H1 (cell line): ENCODE results near the gene GDF2. TPM values are rescaled to one million over a fixed set of nuclear protein-coding genes. Genes with fewer than 3 reads are reported as not detected.

Experiments used
- CTCF ChIA-PET: fragments of 300-600 bp; sonication (Branson Sonifier 250); formaldehyde crosslinking; loops from one replicate; lab custom pipeline; 2021; ENCODE audit not compliant: partially characterized antibody; lab: Charles Lee
- POLR2A ChIA-PET: fragments of 300-600 bp; sonication (Branson Sonifier 250); formaldehyde crosslinking; loops from one replicate; lab custom pipeline; 2021; ENCODE audit warnings: inconsistent platforms; ENCODE audit not compliant: partially characterized antibody; lab: Charles Lee
- DNase-seq, 2 experiments: peaks; one replicate each; pipeline versions ENCODE4 v3.0.0 to v3.0.0-alpha.2; 2010 to 2022; ENCODE audit warnings: low spot score in 2 of 2, low read depth in 1 of 2, mixed read lengths in 1 of 2
- FAIRE-seq: peaks from 2 replicates; lab custom pipeline; 2011; peaks lifted over from hg19 to GRCh38; lab: Jason Lieb, UNC
- H2AFZ ChIP-seq: 2 replicates; pipeline ENCODE4 v1.8.1; 2012; ENCODE audit warnings: low read length, inconsistent platforms
- H2AK5ac ChIP-seq: 2 replicates; pipeline ENCODE4 v1.6.1; 2013; ENCODE audit warnings: low read depth, low read length
- H2BK120ac ChIP-seq: replicated peaks from 2 replicates; pipeline ENCODE3; 2013; ENCODE audit warnings: low read depth, low read length, inconsistent platforms
- H2BK12ac ChIP-seq: 2 replicates; pipeline ENCODE4 v1.6.1; 2013; ENCODE audit warnings: low read depth, low read length
- H2BK15ac ChIP-seq: 2 replicates; pipeline ENCODE4 v1.6.1; 2013; ENCODE audit warnings: low read length
- H2BK20ac ChIP-seq: 2 replicates; pipeline ENCODE4 v1.6.1; 2013; ENCODE audit warnings: low read length
- H2BK5ac ChIP-seq: 2 replicates; pipeline ENCODE4 v1.6.1; 2013; ENCODE audit warnings: low read depth, low read length
- H3K14ac ChIP-seq: 2 replicates; pipeline ENCODE4 v1.6.1; 2013; ENCODE audit warnings: inconsistent platforms; ENCODE audit not compliant: insufficient read length
- H3K18ac ChIP-seq: 2 replicates; pipeline ENCODE4 v1.6.1; 2013; ENCODE audit warnings: low read length; ENCODE audit errors: extremely low read depth
- H3K23ac ChIP-seq: 2 replicates; pipeline ENCODE4 v1.6.1; 2013; ENCODE audit warnings: inconsistent platforms; ENCODE audit not compliant: insufficient read length
- H3K23me2 ChIP-seq: 2 replicates; pipeline ENCODE4 v1.6.1; 2013; ENCODE audit warnings: low read depth, low read length
- H3K27ac ChIP-seq: 2 replicates; pipeline ENCODE4 v1.6.1; 2011; ENCODE audit warnings: low read depth, low read length, inconsistent platforms
- H3K27me3 ChIP-seq, 4 experiments: replicated peaks in 1 of 4; 1 replicate in 1 of 4; 2 replicates in 3 of 4; pipeline versions ENCODE4 v1.6.1 to v1.8.1; 2011 to 2013; ENCODE audit warnings: low read length in 3 of 4, mild to moderate bottlenecking in 3 of 4, inconsistent platforms in 2 of 4, mixed read lengths in 2 of 4, moderate library complexity in 1 of 4; ENCODE audit not compliant: control insufficient read depth in 3 of 4, insufficient read depth in 3 of 4; ENCODE audit errors: extremely low read depth in 1 of 4
- H3K36me3 ChIP-seq, 4 experiments: 2 replicates each; pipeline versions ENCODE4 v1.6.1 to v1.8.1; 2011 to 2013; ENCODE audit warnings: mild to moderate bottlenecking in 4 of 4, low read length in 3 of 4, moderate library complexity in 2 of 4, control low read depth in 1 of 4, inconsistent platforms in 1 of 4; ENCODE audit not compliant: insufficient read depth in 4 of 4, control insufficient read depth in 2 of 4
- H3K4ac ChIP-seq: replicated peaks from 2 replicates; pipeline ENCODE3; 2013; ENCODE audit warnings: low read length, low read depth, mixed read lengths, inconsistent platforms; ENCODE audit not compliant: insufficient read length
- H3K4me1 ChIP-seq, 4 experiments: replicated peaks in 1 of 4; 1 replicate in 1 of 4; 2 replicates in 3 of 4; pipeline versions ENCODE4 v1.6.1 to v1.8.1; 2011 to 2013; ENCODE audit warnings: low read length in 3 of 4, inconsistent platforms in 2 of 4, mixed read lengths in 1 of 4; ENCODE audit not compliant: insufficient read depth in 4 of 4, control insufficient read depth in 3 of 4
- H3K4me2 ChIP-seq, 2 experiments: 2 replicates each; pipeline versions ENCODE4 v1.6.1 to v1.8.1; 2011 to 2013; ENCODE audit warnings: low read depth in 2 of 2, low read length in 2 of 2, control low read depth in 1 of 2, inconsistent platforms in 1 of 2, mild to moderate bottlenecking in 1 of 2; ENCODE audit not compliant: insufficient read depth in 1 of 2
- H3K4me3 ChIP-seq, 4 experiments: fragments of 200-600, 300-600 bp in 1 of 4; sonication (generic), shearing (Covaris generic), sonication (Bioruptor Twin) in 1 of 4; 2 replicates each; pipeline versions ENCODE4 v1.5.1 to v1.8.1; 2011 to 2016; ENCODE audit warnings: low read length in 4 of 4, low read depth in 3 of 4, control low read depth in 2 of 4, inconsistent platforms in 2 of 4, mild to moderate bottlenecking in 2 of 4, mixed read lengths in 1 of 4, moderate library complexity in 1 of 4; ENCODE audit not compliant: insufficient read depth in 2 of 4; ENCODE audit errors: extremely low read depth in 1 of 4
- H3K56ac ChIP-seq: replicated peaks from 2 replicates; pipeline ENCODE3; 2013; ENCODE audit warnings: low read depth, mild to moderate bottlenecking, mixed read lengths, low read length, inconsistent platforms; ENCODE audit not compliant: insufficient read length
- H3K79me1 ChIP-seq: 2 replicates; pipeline ENCODE4 v1.6.1; 2013; ENCODE audit warnings: low read depth, low read length, control low read depth
- H3K79me2 ChIP-seq, 2 experiments: 2 replicates each; pipeline versions ENCODE4 v1.6.1 to v1.8.1; 2012 to 2013; ENCODE audit warnings: low read length in 2 of 2, mild to moderate bottlenecking in 2 of 2, inconsistent platforms in 1 of 2; ENCODE audit not compliant: insufficient read depth in 2 of 2, control insufficient read depth in 1 of 2
- H3K9ac ChIP-seq, 4 experiments: replicated peaks in 1 of 4; 1 replicate in 1 of 4; 2 replicates in 3 of 4; pipeline versions ENCODE4 v1.6.1 to v1.8.1; 2011 to 2013; ENCODE audit warnings: low read depth in 3 of 4, low read length in 3 of 4, control low read depth in 2 of 4, mild to moderate bottlenecking in 2 of 4, moderate library complexity in 2 of 4, inconsistent platforms in 1 of 4; ENCODE audit errors: extremely low read depth in 1 of 4
- H3K9me3 ChIP-seq, 2 experiments: 2 replicates each; pipeline versions ENCODE4 v1.6.1 to v1.8.1; 2012 to 2013; ENCODE audit warnings: mild to moderate bottlenecking in 2 of 2, moderate library complexity in 2 of 2, control low read depth in 1 of 2, inconsistent platforms in 1 of 2, low read depth in 1 of 2, low read length in 1 of 2, mixed read lengths in 1 of 2; ENCODE audit not compliant: insufficient read depth in 2 of 2
- H4K20me1 ChIP-seq, 2 experiments: replicated peaks in 1 of 2; 2 replicates each; pipeline versions ENCODE3 to v1.8.1; 2011 to 2013; ENCODE audit warnings: inconsistent platforms in 2 of 2, low read length in 2 of 2, mild to moderate bottlenecking in 1 of 2; ENCODE audit not compliant: insufficient read depth in 2 of 2, control insufficient read depth in 1 of 2
- H4K5ac ChIP-seq: 2 replicates; pipeline ENCODE4 v1.6.1; 2013; ENCODE audit warnings: low read length, low read depth, mixed read lengths, inconsistent platforms; ENCODE audit not compliant: insufficient read length
- H4K8ac ChIP-seq: 2 replicates; pipeline ENCODE4 v1.8.0; 2013; ENCODE audit warnings: mild to moderate bottlenecking, moderate library complexity, low read length, inconsistent platforms; ENCODE audit not compliant: insufficient read depth; ENCODE audit errors: extremely low read depth
- H4K91ac ChIP-seq: replicated peaks from 2 replicates; pipeline ENCODE3; 2013; ENCODE audit warnings: low read length, mixed read lengths, inconsistent platforms; ENCODE audit not compliant: insufficient read length
- ASH2L ChIP-seq: fragments of 200-600, 300-600 bp; sonication (generic); IDR thresholded peaks from one replicate; pipeline ENCODE4 v1.7.1; 2017; ENCODE audit warnings: low read length
- BRCA1 ChIP-seq: IDR thresholded peaks from 2 replicates; pipeline ENCODE4 v1.6.1; 2012; ENCODE audit warnings: low read depth, low read length, improper control_type of control experiment
- CBX8 ChIP-seq: fragments of 300-800, 300-1000 bp; sonication (generic); IDR thresholded peaks from 2 replicates; pipeline ENCODE4 v1.7.1; 2016; ENCODE audit warnings: low read depth, low read length, borderline replicate concordance
- CHD2 ChIP-seq: IDR thresholded peaks from 2 replicates; pipeline ENCODE4 v1.6.1; 2012; ENCODE audit warnings: low read length, improper control_type of control experiment
- CREB1 ChIP-seq: IDR thresholded peaks from 2 replicates; pipeline ENCODE4 v1.6.1; 2012; ENCODE audit warnings: inconsistent platforms
- EP300 ChIP-seq, 2 experiments: IDR thresholded peaks; 1 replicate in 1 of 2; 2 replicates in 1 of 2; pipeline ENCODE4 v1.6.1; 2011 to 2012; ENCODE audit warnings: low read depth in 2 of 2, low read length in 2 of 2, mild to moderate bottlenecking in 2 of 2, borderline replicate concordance in 1 of 2, inconsistent platforms in 1 of 2, moderate library complexity in 1 of 2
- POLR2AphosphoS5 ChIP-seq: IDR thresholded peaks from 2 replicates; pipeline ENCODE4 v1.6.1; 2011; ENCODE audit warnings: low read depth, low read length
- POU5F1 ChIP-seq: IDR thresholded peaks from 2 replicates; pipeline ENCODE4 v1.6.1; 2011; ENCODE audit warnings: low read depth, mild to moderate bottlenecking, low read length, moderate library complexity
- SAP30 ChIP-seq: fragments of 300-600 bp; sonication (generic); IDR thresholded peaks from 2 replicates; pipeline ENCODE4 v1.7.1; 2012; ENCODE audit warnings: low read length, moderate library complexity, mild to moderate bottlenecking, inconsistent platforms; ENCODE audit not compliant: insufficient read depth, insufficient replicate concordance
- TAF1 ChIP-seq: IDR thresholded peaks from 2 replicates; pipeline ENCODE4 v1.6.1; 2011; ENCODE audit warnings: mild to moderate bottlenecking, low read depth, low read length
- TBP ChIP-seq: IDR thresholded peaks from 2 replicates; pipeline ENCODE4 v1.6.1; 2011; ENCODE audit warnings: low read depth, low read length, improper control_type of control experiment
- ZNF274 ChIP-seq: IDR thresholded peaks from 2 replicates; pipeline ENCODE4 v1.7.0; 2012; ENCODE audit warnings: low read length, borderline replicate concordance; ENCODE audit errors: extremely low read depth
- WGBS, 2 experiments: shearing (Covaris generic) in 1 of 2; methylation state at CpG; one replicate each; pipeline versions ENCODE4 v1.1.6 to v1.1.7; 2013 to 2015; ENCODE audit warnings: low lambda C conversion rate in 2 of 2, mixed read lengths in 2 of 2, inconsistent platforms in 1 of 2, low coverage in 1 of 2, missing lambda C conversion rate in 1 of 2; ENCODE audit not compliant: insufficient replicate concordance in 2 of 2, insufficient coverage in 1 of 2, insufficient read length in 1 of 2; ENCODE audit errors: extremely low coverage in 1 of 2, missing lambda C conversion rate in 1 of 2; 5-methylcytosine and 5-hydroxymethylcytosine counted together
- polyA plus RNA-seq, 7 experiments: library from polyadenylated mRNA; depleted of rRNA in 3 of 7; stranded (reverse) in 5 of 7; unstranded in 2 of 7; fragments of >200 nt in 5 of 7; fragments of 200-250 nt in 2 of 7; gene quantifications; 1 replicate in 5 of 7; 2 replicates in 1 of 7; 4 replicates in 1 of 7; pipeline versions ENCODE4 v1.2.1 to v1.2.3, GENCODE V29; 2011 to 2013; ENCODE audit warnings: missing spikeins in 2 of 7, mixed read lengths in 2 of 7
- total RNA-seq: library from RNA; stranded (reverse); fragmentation: NEBNext Ultra II Directional; extraction: Animal tissue kit (Norgen Biotek cat#: 25700); gene quantifications from 2 replicates; pipeline ENCODE4 v1.2.1, GENCODE V29; 2021
- TF ChIP-seq, protein P1 (sequence below), 3 experiments: IDR thresholded peaks; 1 replicate in 2 of 3; 2 replicates in 1 of 3; pipeline versions ENCODE4 v1.5.1 to v1.6.1; 2011; ENCODE audit warnings: low read length in 3 of 3, mild to moderate bottlenecking in 3 of 3, inconsistent platforms in 2 of 3, low read depth in 1 of 3, moderate library complexity in 1 of 3; ENCODE audit not compliant: insufficient read depth in 1 of 3; ENCODE audit errors: control extremely low read depth in 1 of 3

The GDF2 gene
- total and polyA plus RNA-seq, 2 of the 8 experiments (the other 6 are each of a cell fraction or from before 2014, with no cell fraction given): not detected

DNA sequence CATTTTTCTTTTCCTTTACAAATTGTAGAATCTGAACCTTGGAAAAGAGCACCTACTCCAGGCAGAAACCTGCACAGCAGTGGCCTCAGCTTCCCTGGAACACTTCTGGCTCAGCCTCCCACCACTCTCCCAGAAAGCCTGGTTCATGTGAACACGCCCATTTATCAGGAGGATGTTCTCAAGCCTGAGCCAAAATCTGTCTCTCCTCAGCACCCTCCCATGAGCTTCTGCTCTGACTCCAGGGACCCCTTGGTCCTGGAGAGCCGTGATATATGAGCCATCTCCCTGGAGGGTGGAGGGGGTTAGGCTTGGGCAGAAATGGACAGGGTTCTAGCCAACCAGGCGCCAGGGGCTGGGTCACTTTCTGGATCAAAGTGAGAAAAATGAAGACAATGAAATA lies 10.1 kb downstream of the GDF2 start:
- Histone ChIP-seq H2AFZ (no peak overlapping the region), H2BK12ac (no peak overlapping the region), H3K79me2 (no peaks in the 10 kb centered on the region), H2BK20ac (no peak overlapping the region), H2AK5ac (no peak overlapping the region), H3K27ac (no peak overlapping the region), H3K18ac (no peak overlapping the region), H3K4me2 (no peak overlapping the region), H4K20me1 (peaks cover 0 to 4% of the 10 kb centered on the region in 2 experiments), H3K23me2 (no peaks in the 10 kb centered on the region), H4K8ac (no peak overlapping the region), H3K36me3 (no peaks in the 10 kb centered on the region; a peak in 1 of 8 replicates), H3K4ac (no peak overlapping the region), H3K14ac (no peak overlapping the region), H3K23ac (no peak overlapping the region), H2BK15ac (no peak overlapping the region), H3K4me1 (no peaks in the 10 kb centered on the region), H4K5ac (no peak overlapping the region), H3K9ac (no peak overlapping the region), H3K27me3 (no peaks in the 10 kb centered on the region; a peak in 1 of 7 replicates), H3K9me3 (no peaks in the 10 kb centered on the region), H2BK5ac (no peak overlapping the region), H2BK120ac (no peak overlapping the region), H3K4me3 (no peak overlapping the region), H3K79me1 (no peaks in the 10 kb centered on the region), H4K91ac (no peak overlapping the region), H3K56ac (no peak overlapping the region)
- POLR2A ChIA-PET: no interaction called here
- 95% methylated on average over 3 of the region's 3 CpGs; no CpG with 5 or more reads in 1 of the 2 experiments for WGBS, 2 experiments
- CTCF ChIA-PET: no interaction called here
- DNase-seq (no peak), FAIRE-seq (no peak)
- TF ChIP-seq, protein P1, sequence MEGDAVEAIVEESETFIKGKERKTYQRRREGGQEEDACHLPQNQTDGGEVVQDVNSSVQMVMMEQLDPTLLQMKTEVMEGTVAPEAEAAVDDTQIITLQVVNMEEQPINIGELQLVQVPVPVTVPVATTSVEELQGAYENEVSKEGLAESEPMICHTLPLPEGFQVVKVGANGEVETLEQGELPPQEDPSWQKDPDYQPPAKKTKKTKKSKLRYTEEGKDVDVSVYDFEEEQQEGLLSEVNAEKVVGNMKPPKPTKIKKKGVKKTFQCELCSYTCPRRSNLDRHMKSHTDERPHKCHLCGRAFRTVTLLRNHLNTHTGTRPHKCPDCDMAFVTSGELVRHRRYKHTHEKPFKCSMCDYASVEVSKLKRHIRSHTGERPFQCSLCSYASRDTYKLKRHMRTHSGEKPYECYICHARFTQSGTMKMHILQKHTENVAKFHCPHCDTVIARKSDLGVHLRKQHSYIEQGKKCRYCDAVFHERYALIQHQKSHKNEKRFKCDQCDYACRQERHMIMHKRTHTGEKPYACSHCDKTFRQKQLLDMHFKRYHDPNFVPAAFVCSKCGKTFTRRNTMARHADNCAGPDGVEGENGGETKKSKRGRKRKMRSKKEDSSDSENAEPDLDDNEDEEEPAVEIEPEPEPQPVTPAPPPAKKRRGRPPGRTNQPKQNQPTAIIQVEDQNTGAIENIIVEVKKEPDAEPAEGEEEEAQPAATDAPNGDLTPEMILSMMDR (IDR thresholded peaks at IDR 0.05; ENCODE audit: control extremely low read depth in 1 of 3, insufficient read depth in 1 of 3, low read depth in 1 of 3, low read length in 3 of 3): no peak
- no peak for TF ChIP-seq ZNF274
- TF ChIP-seq ASH2L: no peak
- no peak for TF ChIP-seq EP300 (IDR thresholded peaks at IDR 0.05; ENCODE audit: borderline replicate concordance in 1 of 2, low read depth in 2 of 2, low read length in 2 of 2)
- TF ChIP-seq POU5F1: no peak
- no peak for TF ChIP-seq POLR2AphosphoS5
- no peak for TF ChIP-seq TAF1
- TF ChIP-seq BRCA1: no peak
- no peak for TF ChIP-seq CBX8
- no peak for TF ChIP-seq TBP
- no peak for TF ChIP-seq CHD2
- TF ChIP-seq SAP30: no peak
- no peak for TF ChIP-seq CREB1
